Tibial nerve (tissue), 4 donors: Measurements from ENCODE around the gene AOC2. TPM values are rescaled to one million over a fixed set of nuclear protein-coding genes. Genes with fewer than 3 reads are reported as not detected.
"Not testable (repeated sequence)": the region's sequence is repeated elsewhere in the genome, so short reads cannot be mapped to it uniquely, and the experiment has no call there.

Experiments
- DNase-seq, 2 donors: peaks; one replicate each; pipeline ENCODE4 v3.0.0-alpha.2; 2019; ENCODE audit warnings: low spot score in 2 of 2
- H3K27ac ChIP-seq, 4 donors: fragments of 200-600 bp; sonication (generic) in 3 of 4; one replicate each; pipeline ENCODE4 v1.5.1; 2017 to 2019; ENCODE audit warnings: mild to moderate bottlenecking in 1 of 4
- H3K27me3 ChIP-seq, 2 donors: fragments of 200-600 bp; sonication (generic) in 1 of 2; one replicate each; pipeline versions ENCODE4 v1.5.1 to v1.6.0; 2017 to 2019
- H3K36me3 ChIP-seq, 3 donors: fragments of 200-600 bp; sonication (generic); one replicate each; pipeline ENCODE4 v1.5.1; 2018 to 2019
- H3K4me1 ChIP-seq, 4 donors: fragments of 200-600 bp; sonication (generic) in 3 of 4; one replicate each; pipeline ENCODE4 v1.5.1; 2017 to 2019
- H3K4me3 ChIP-seq, 4 donors: fragments of 200-600 bp; sonication (generic) in 3 of 4; one replicate each; pipeline ENCODE4 v1.5.1; 2017 to 2019; ENCODE audit warnings: mild to moderate bottlenecking in 1 of 4, moderate library complexity in 1 of 4
- H3K9me3 ChIP-seq, 4 donors: fragments of 200-600 bp; sonication (generic) in 3 of 4; one replicate each; pipeline ENCODE4 v1.5.1; 2017 to 2019
- EP300 ChIP-seq, 2 donors: sonication (generic); formaldehyde crosslinking; IDR thresholded peaks; one replicate each; pipeline ENCODE4 v1.6.1; 2017; ENCODE audit warnings: antibody characterized with exemption in 2 of 2, mild to moderate bottlenecking in 1 of 2
- POLR2A ChIP-seq, 2 donors: fragments of 450-650 bp; IDR thresholded peaks; one replicate each; pipeline ENCODE4 v1.6.1; 2017; ENCODE audit warnings: antibody characterized with exemption in 2 of 2, mild to moderate bottlenecking in 2 of 2, moderate library complexity in 2 of 2
- WGBS, 2 donors: methylation state at CpG; one replicate each; pipeline ENCODE4 v1.1.5; 2018; 5-methylcytosine and 5-hydroxymethylcytosine counted together
- total RNA-seq, 4 donors: library from RNA; depleted of rRNA; stranded (reverse); fragments of >200 nt; gene quantifications; one replicate each; pipeline ENCODE4 v1.1.0, GENCODE V29; 2016
- TF ChIP-seq, protein P1 (sequence below), 5 experiments: fragments of 200-600 bp in 3 of 5; fragments of 450-650 bp in 2 of 5; sonication (generic) in 3 of 5; IDR thresholded peaks; one replicate each; pipeline ENCODE4 v1.5.1; 2016 to 2019; ENCODE audit warnings: antibody characterized with exemption in 5 of 5, mild to moderate bottlenecking in 3 of 5, moderate library complexity in 2 of 5

AOC2 gene
- total RNA-seq, 4 donors from 2014 or later: 2.0 to 3.3 (median 3.0) TPM

- Histone ChIP-seq H3K27ac (no peak overlapping the region), H3K27me3 (no peaks in the 10 kb centered on the region), H3K4me1 (peaks cover 0 to 7% (median 0%) of the 10 kb centered on the region in 4 donors), H3K4me3 (no peak overlapping the region), H3K36me3 (no peaks in the 10 kb centered on the region), H3K9me3 (peaks cover 0 to 9% (median 0%) of the 10 kb centered on the region in 4 donors)
- TF ChIP-seq POLR2A (IDR thresholded peaks at IDR 0.05) (no peak), EP300 (IDR thresholded peaks at IDR 0.05) (no peak)
- TF ChIP-seq, protein P1, sequence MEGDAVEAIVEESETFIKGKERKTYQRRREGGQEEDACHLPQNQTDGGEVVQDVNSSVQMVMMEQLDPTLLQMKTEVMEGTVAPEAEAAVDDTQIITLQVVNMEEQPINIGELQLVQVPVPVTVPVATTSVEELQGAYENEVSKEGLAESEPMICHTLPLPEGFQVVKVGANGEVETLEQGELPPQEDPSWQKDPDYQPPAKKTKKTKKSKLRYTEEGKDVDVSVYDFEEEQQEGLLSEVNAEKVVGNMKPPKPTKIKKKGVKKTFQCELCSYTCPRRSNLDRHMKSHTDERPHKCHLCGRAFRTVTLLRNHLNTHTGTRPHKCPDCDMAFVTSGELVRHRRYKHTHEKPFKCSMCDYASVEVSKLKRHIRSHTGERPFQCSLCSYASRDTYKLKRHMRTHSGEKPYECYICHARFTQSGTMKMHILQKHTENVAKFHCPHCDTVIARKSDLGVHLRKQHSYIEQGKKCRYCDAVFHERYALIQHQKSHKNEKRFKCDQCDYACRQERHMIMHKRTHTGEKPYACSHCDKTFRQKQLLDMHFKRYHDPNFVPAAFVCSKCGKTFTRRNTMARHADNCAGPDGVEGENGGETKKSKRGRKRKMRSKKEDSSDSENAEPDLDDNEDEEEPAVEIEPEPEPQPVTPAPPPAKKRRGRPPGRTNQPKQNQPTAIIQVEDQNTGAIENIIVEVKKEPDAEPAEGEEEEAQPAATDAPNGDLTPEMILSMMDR (IDR thresholded peaks at IDR 0.05): no peak
- 94 to 97% methylated on average over 12 of the region's 12 CpGs for WGBS, 2 donors
- DNase-seq: no peak
Observed at GRCh38 chr17:42868338-42868737, 24.0 kb downstream of the AOC2 start.

GRCh38 chr17:42871647-42872046 lies 27.3 kb downstream of the AOC2 start:
- H3K27me3 ChIP-seq: no peaks in the 10 kb centered on the region
- H3K4me3 ChIP-seq: no peak overlapping the region
- H3K4me1 ChIP-seq: no peaks in the 10 kb centered on the region
- peaks cover 0 to 9% (median 0%) of the 10 kb centered on the region in 4 donors for H3K9me3 ChIP-seq
- TF ChIP-seq, protein P1 (IDR thresholded peaks at IDR 0.05): no peak
- TF ChIP-seq EP300 (IDR thresholded peaks at IDR 0.05): no peak
- no peak for TF ChIP-seq POLR2A (IDR thresholded peaks at IDR 0.05)
- H3K36me3 ChIP-seq: no peaks in the 10 kb centered on the region
- no peak overlapping the region for H3K27ac ChIP-seq
- no peak for DNase-seq
- WGBS, 2 donors: 82 to 91% methylated on average over 4 of the region's 4 CpGs

- H3K27ac ChIP-seq: no peak overlapping the region
- 87 to 89% methylated on average over 11 to 13 of the region's 13 CpGs for WGBS, 2 donors
- no peaks in the 10 kb centered on the region for H3K4me1 ChIP-seq
- H3K27me3 ChIP-seq: no peaks in the 10 kb centered on the region
- H3K4me3 ChIP-seq: no peak overlapping the region
- peaks cover 0 to 9% (median 0%) of the 10 kb centered on the region in 4 donors for H3K9me3 ChIP-seq
- TF ChIP-seq, protein P1 (IDR thresholded peaks at IDR 0.05): no peak
- TF ChIP-seq EP300 (IDR thresholded peaks at IDR 0.05) (no peak), POLR2A (IDR thresholded peaks at IDR 0.05) (no peak)
- H3K36me3 ChIP-seq: no peaks in the 10 kb centered on the region
- DNase-seq: no peak
Observed at GRCh38 chr17:42872251-42872965, 28.0 kb downstream of the AOC2 start.

GRCh38 chr17:42873315-42873714 lies 28.9 kb downstream of the AOC2 start:
- 65 to 77% methylated on average over 6 of the region's 6 CpGs for WGBS, 2 donors
- Histone ChIP-seq H3K4me3 (no peak overlapping the region), H3K9me3 (peaks cover 0 to 9% (median 0%) of the 10 kb centered on the region in 4 donors), H3K27me3 (no peaks in the 10 kb centered on the region), H3K36me3 (no peaks in the 10 kb centered on the region), H3K4me1 (no peaks in the 10 kb centered on the region), H3K27ac (no peak overlapping the region)
- DNase-seq: no peak
- TF ChIP-seq POLR2A (IDR thresholded peaks at IDR 0.05) (no peak), EP300 (IDR thresholded peaks at IDR 0.05) (no peak)
- TF ChIP-seq, protein P1 (IDR thresholded peaks at IDR 0.05): no peak

GRCh38 chr17:42873932-42874695 lies 29.7 kb downstream of the AOC2 start:
- not testable (repeated sequence) for H3K4me1 ChIP-seq, H3K9me3 ChIP-seq, H3K4me3 ChIP-seq, H3K36me3 ChIP-seq, H3K27me3 ChIP-seq, H3K27ac ChIP-seq, DNase-seq
- 73 to 85% methylated on average over 6 to 10 of the region's 12 CpGs for WGBS, 2 donors
